GM21576 (cell line): ENCODE results near the gene BRD1.

Experiments used
- ATAC-seq: cut with Tn5 transposase; IDR thresholded peaks from one replicate; pipeline ENCODE4 v1.9.1; 2021; ENCODE audit warnings: mild to moderate bottlenecking, moderate library complexity; ENCODE audit not compliant: unreplicated experiment

Gene BRD1

DNA sequence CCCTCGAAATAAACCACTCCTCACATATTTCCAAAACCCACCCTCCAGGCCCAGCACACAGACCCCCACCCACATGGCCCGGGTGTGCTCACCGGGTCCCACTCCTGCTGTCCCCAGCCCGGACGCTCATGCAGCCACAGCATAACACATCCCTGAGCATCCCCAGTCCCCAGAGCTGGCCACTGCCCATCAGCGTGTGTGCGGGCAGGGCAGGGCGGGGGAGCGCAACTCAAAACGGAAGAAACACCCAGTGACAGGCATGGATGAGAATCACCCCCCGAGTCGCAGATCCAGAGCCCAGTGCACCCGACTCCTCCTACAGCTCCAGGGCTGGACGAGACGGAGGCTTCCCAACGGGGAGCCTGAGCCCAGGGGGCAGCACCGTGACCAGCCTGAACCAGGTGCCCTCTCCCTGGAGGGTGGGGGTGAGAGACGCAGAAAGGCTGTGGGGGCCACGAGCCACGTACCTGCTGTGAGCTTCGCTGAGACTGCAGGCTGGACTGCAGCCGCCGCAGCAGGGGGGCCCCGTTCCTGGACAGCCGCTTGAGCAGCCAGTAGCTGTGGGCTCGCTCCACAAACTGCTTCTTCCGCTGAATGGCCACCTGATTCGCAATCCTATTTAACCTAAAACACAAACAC lies 23.8 kb downstream of the BRD1 start:
- no peak for ATAC-seq

DNA sequence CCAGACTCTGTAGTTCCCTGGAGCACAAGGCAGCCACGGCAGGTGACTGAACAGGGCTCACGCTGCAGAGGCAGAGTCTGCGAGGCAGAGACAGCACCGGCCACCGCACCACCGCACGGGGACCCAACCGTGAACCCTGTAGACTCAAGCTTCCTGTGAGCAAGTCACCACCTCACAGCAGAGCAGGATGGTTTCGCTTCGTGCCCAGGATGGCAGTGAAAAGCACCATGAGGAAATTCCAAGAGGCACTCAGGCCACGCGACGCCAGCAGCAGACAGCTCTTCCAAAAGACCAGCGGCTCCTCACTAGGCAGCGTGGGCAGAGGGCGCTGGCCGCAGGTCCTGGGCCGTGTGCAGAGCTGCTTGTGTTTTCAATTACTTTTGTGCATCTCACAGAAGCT lies 24.5 kb downstream of the BRD1 start:
- ATAC-seq: no peak

GRCh38 chr22:49801391-49802060 lies 26.1 kb downstream of the BRD1 start:
- no peak for ATAC-seq

- ATAC-seq: no peak
Measured at GRCh38 chr22:49800408-49801238, 27.1 kb downstream of the BRD1 start.

GRCh38 chr22:49799431-49800075 lies 28.1 kb downstream of the BRD1 start:
- ATAC-seq: no peak

- no peak for ATAC-seq
Measured at GRCh38 chr22:49798486-49799151, 29.1 kb downstream of the BRD1 start.

DNA sequence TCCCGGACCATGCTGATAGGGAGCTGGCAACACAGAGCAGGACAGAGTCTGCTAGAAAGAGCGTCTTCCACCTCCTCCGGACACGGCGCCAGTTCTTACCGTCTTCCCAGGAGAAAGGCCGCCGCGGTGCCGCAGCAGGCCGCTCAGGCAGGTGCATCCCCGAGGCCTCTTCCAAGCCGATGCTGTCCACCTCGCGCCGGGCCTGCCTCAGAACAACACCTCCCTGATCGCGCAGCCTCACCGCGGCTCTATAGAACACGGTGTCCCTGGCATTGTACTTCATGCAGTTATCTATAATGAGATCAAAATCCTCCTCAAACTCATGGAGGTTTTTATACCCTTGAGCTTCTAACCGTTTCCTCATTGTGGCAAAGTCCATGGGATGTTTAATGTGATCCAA lies 30.0 kb downstream of the BRD1 start:
- ATAC-seq: no peak

GRCh38 chr22:49796596-49797270 lies 30.9 kb downstream of the BRD1 start:
- no peak for ATAC-seq

- no peak for ATAC-seq
Measured at GRCh38 chr22:49795521-49795920, 32.2 kb downstream of the BRD1 start.

GRCh38 chr22:49793871-49794270 lies 33.8 kb downstream of the BRD1 start:
- ATAC-seq: no peak

- no peak for ATAC-seq
Measured at GRCh38 chr22:49793296-49793695, 34.4 kb downstream of the BRD1 start.

DNA sequence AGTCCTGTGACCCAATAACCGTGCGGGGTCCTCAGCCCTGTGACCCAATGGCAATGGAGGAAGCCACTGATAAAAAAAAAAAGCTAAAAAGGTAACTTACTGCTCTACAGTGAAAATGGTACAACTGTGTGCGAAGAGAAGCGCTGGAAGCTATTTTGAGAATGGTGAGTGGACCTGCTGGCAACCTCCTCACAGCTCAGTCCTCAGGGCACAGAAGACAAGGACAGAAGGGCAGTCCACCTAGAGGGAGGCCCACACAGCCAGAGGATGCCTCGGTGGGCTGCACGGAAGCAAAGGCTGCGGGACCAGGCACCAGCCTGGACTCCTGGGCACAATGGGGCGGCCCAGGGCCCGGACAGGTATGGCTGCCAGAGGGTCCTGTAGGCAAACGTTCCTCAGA lies 35.6 kb downstream of the BRD1 start:
- no peak for ATAC-seq

DNA sequence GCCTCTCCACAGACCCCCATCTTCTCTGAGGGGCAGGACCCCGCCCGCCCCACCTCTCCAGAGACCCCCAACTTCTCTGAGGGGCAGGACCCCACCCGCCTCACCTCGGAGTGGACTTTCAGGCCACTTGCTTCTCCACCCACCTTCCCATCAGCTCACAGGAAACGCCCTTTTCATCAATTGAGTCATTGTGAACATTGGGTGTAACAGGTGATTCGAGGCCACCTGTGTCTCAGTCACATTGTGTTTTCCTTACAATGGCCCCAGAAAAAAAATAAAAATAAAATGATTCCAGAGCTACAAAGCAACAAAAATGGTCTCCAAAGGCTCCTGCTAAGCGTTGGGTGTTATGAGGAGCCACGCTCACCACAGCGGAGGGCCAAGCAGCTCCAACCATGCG lies 36.0 kb downstream of the BRD1 start:
- no peak for ATAC-seq

DNA sequence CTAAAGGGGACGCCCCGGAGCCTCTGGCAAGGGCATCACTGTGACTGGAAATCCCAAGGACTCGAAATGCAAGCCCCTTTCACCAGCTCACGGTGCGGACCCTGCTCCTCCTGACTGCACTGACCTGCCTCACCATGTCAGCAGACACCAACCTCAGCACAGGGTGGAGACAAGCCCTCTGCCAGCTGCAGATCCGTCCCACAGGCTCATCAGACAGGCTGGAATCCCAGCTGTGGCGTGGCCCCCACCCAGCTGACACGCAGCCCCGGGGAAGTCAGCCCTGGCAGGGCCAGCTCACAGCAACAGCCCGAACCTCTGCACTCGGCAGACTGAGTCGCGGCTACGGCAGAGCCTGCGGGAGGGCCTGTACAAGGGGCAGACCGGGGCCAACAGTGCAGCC lies 36.8 kb downstream of the BRD1 start:
- ATAC-seq: no peak

DNA sequence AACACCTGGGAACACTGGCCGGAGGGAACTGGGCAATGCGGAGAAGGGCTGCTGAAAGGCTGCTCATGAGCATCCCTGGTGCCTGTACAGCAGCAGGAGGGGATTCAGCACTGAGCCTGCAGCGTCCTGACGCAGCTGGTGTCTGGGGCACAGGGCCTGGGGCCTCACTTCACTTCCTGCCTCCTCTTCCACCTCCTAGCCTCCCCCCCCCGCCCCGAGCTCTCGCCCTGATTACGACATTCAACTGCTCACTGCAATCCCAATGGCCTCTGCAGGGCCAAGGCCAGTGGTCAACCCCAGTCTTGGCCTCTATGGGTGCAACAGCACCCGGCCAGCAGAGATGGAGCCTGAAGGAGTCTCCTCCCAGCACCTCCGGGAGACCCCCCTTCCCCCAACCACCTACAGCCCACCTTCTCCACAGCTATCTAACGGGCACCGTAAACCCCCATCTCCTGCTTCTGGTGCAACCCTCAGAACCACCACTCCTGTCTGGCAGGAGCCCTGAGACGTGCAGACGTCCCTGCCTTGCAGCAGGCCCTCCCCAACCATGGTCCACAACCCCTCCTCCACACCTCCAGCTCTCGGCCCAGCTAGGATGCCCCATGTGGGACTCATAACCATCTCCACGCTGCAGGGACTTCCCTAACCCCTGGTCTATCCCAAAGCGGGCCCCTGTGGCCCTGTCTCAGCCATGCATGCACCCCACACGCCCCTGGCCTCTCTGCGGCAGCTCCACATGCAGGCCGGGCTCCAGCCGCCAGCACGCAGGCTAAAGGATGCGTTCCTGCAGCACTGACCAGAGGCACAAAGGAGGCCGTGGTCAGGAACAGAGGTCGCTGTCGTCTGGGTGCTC lies 38.2 kb downstream of the BRD1 start:
- no peak for ATAC-seq

DNA sequence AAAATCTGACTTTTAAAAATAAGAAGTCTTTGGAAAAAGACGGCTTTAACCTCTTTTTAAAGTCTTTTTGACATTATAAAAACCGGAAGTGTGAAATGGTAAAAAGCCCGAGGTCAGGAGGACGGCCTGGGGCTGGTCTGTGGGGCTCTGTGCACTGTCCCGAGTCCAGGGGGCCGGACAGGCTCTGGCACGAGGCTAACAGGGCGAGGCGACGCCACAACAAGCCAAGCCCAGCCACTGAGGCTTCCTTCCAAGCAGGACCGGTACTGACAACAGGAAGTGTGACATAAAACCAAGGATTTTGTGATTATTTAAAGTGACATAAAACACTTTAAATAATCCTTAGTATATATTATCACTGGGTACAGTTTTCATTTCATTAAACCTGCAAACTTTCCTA lies 39.2 kb downstream of the BRD1 start:
- ATAC-seq: no peak

DNA sequence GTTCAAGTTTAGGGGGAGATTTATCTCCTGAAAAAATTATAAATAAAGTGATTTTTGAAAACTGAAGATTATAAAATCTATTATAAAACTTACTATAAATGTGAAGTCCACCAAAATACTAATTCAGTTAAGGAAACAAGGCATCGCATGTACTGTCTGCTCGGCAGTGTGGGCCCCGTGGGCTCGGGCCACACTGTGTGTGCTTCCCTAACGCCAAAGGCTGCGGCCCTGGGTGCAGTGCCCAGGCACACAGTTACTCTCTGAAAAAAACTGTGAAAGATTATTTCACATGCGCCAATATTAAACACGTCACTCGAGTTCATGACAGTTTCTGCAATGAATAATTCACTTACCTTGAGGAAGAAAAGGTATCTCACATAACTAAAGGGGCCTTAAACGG lies 39.8 kb downstream of the BRD1 start:
- no peak for ATAC-seq

DNA sequence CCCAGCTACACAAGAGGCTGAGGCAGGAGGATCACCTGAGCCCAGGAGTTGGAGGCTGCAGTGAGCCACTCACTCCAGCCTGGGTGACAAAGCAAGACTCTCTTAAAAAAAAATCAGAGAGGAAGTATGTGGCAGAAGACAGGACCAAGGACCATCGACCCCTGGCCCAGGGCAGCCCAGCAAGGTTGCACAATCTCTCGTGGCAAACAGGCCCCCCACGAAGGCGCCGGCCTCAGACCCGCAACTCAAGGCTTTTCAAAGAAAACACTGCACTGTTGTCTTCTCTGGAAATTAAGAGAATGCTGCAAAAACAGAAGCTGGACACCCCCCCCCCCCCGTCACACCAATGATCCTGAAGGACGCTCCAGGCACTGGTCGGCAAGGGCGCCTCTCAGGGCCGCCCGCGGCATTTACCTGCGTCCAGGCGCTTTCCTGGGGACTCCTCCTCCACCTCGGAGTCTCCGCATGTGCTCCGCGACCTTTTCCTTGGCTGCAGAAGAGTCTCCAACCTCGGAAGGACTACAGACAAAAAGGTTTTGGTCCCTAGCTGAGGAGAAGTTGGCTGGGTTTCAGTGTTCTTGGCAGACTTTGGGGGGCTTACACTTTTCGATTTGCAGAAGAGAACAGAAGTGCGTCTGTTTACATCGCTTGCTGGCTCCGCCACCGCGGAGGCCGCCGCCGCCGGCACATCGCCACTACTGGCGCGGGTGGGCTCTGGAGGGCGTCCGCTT lies 40.5 kb downstream of the BRD1 start:
- ATAC-seq: no peak
